Naive thymus-derived CD4-positive, alpha-beta T cell (primary cell): Measurements from ENCODE around the gene PEX14. TPM values are rescaled to one million over a fixed set of nuclear protein-coding genes. Genes with fewer than 3 reads are reported as not detected.

Experiments
- ATAC-seq: fragments of 150-1000 bp; cut with Tn5 transposase; 2 replicates; pipeline ENCODE4 v1.10.0; 2021; ENCODE audit warnings: mild to moderate bottlenecking, moderate library complexity
- CTCF ChIA-PET: fragments of 350-600 bp; sonication (Branson Sonifier 250); formaldehyde crosslinking; loops from one replicate; lab custom pipeline; 2021; ENCODE audit warnings: antibody characterized with exemption; lab: Charles Lee
- POLR2A ChIA-PET: fragments of 350-600 bp; sonication (Branson Sonifier 250); formaldehyde crosslinking; loops from one replicate; lab custom pipeline; 2021; ENCODE audit warnings: antibody characterized with exemption, inconsistent platforms; lab: Charles Lee
- DNase-seq, 9 donors: peaks; one replicate each; pipeline versions ENCODE4 v3.0.0 to v3.0.0-alpha.2; 2020 to 2022; ENCODE audit warnings: mixed read lengths in 1 of 9
- H3K27ac ChIP-seq: one replicate; pipeline ENCODE4 v1.7.0; 2013; ENCODE audit warnings: mild to moderate bottlenecking, low read depth, low read length, moderate library complexity
- H3K27me3 ChIP-seq, 2 donors: one replicate each; pipeline ENCODE4 v1.7.0; 2013; ENCODE audit warnings: low read length in 2 of 2, mild to moderate bottlenecking in 2 of 2, moderate library complexity in 2 of 2; ENCODE audit not compliant: control insufficient read depth in 2 of 2, insufficient read depth in 2 of 2
- H3K36me3 ChIP-seq, 3 experiments: 1 replicate in 2 of 3; 2 replicates in 1 of 3; pipeline ENCODE4 v1.7.0; 2013; ENCODE audit warnings: low read length in 3 of 3, mild to moderate bottlenecking in 3 of 3, moderate library complexity in 1 of 3; ENCODE audit not compliant: insufficient read depth in 3 of 3, control insufficient read depth in 2 of 3
- H3K4me1 ChIP-seq, 2 donors: one replicate each; pipeline ENCODE4 v1.7.0; 2013; ENCODE audit warnings: low read length in 2 of 2, mild to moderate bottlenecking in 2 of 2, moderate library complexity in 1 of 2; ENCODE audit not compliant: control insufficient read depth in 2 of 2, insufficient read depth in 2 of 2
- H3K4me3 ChIP-seq: 2 replicates; pipeline ENCODE4 v1.7.0; 2013; ENCODE audit warnings: mild to moderate bottlenecking, low read length
- H3K9me3 ChIP-seq, 3 experiments: 1 replicate in 2 of 3; 2 replicates in 1 of 3; pipeline ENCODE4 v1.7.0; 2013; ENCODE audit warnings: low read length in 3 of 3; ENCODE audit not compliant: control insufficient read depth in 2 of 3
- H3K27ac Mint-ChIP-seq, 9 donors: one replicate each; pipeline ENCODE4 v1.8.0; 2020 to 2022; ENCODE audit warnings: mixed read lengths in 9 of 9, mild to moderate bottlenecking in 8 of 9, moderate library complexity in 5 of 9, inconsistent platforms in 2 of 9
- H3K27me3 Mint-ChIP-seq, 5 donors: one replicate each; pipeline ENCODE4 v1.8.0; 2021 to 2022; ENCODE audit warnings: mixed read lengths in 5 of 5, mild to moderate bottlenecking in 1 of 5
- H3K36me3 Mint-ChIP-seq, 5 donors: one replicate each; pipeline ENCODE4 v1.8.0; 2020 to 2022; ENCODE audit warnings: mixed read lengths in 5 of 5, mild to moderate bottlenecking in 3 of 5, inconsistent platforms in 1 of 5
- H3K4me1 Mint-ChIP-seq, 7 donors: one replicate each; pipeline ENCODE4 v1.8.0; 2020 to 2022; ENCODE audit warnings: mixed read lengths in 7 of 7, mild to moderate bottlenecking in 3 of 7, inconsistent platforms in 1 of 7
- H3K4me3 Mint-ChIP-seq, 10 donors: one replicate each; pipeline ENCODE4 v1.8.0; 2020 to 2022; ENCODE audit warnings: mild to moderate bottlenecking in 10 of 10, mixed read lengths in 10 of 10, moderate library complexity in 6 of 10, inconsistent platforms in 2 of 10
- H3K9me3 Mint-ChIP-seq, 11 donors: one replicate each; pipeline ENCODE4 v1.8.0; 2020 to 2022; ENCODE audit warnings: mixed read lengths in 11 of 11, mild to moderate bottlenecking in 4 of 11, inconsistent platforms in 1 of 11, moderate library complexity in 1 of 11
- intact Hi-C, 2 donors: fragments of 100-400 bp; cut with micrococcal nuclease; formaldehyde crosslinking; loops; one replicate each; pipeline ENCODE4 v1.15.1; 2023
- polyA plus RNA-seq, 2 donors: library from polyadenylated mRNA; unstranded; fragments of 300-500 nt; fragmentation: Illumina TruSeq; gene quantifications; one replicate each; pipeline ENCODE4 v1.2.3, GENCODE V29; 2021
- total RNA-seq, 6 experiments: library from RNA in 5 of 6; stranded (reverse) in 5 of 6; gene quantifications; 1 replicate in 5 of 6; 2 replicates in 1 of 6; pipeline ENCODE4 v1.2.3 and lab custom pipeline; 2021 to 2026

Gene PEX14
- total and polyA plus RNA-seq, 7 experiments from 2014 or later, result 3.6 to 27.8 (median 21.3) TPM

DNA sequence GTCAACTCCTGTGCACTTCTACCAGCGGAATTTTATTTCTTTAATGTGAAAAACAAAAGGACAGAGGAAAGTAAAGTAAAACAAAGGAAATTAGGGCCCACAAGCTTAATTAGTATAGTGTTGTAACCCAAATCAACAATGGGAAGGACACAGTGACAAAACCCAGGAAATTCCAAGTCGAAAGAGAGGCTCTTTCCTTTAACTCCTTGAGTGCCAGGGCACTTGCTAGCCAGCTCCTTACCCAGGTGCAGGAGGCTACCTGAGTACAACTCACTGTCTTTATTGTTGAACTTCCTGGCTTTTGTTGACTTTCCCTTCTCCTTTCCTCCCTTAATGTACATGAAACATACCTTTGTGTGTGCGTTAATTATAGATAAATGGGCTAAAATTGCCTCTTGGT is 55.0 kb downstream of the PEX14 start:
- ChIA-PET POLR2A (no interaction called here), CTCF (no interaction called here)
- Mint-ChIP-seq H3K9me3 (no peaks in the 10 kb centered on the region), H3K36me3 (peaks cover 0 to 10% (median 5%) of the 10 kb centered on the region in 5 donors), H3K27ac (no peak overlapping the region), H3K27me3 (no peaks in the 10 kb centered on the region), H3K4me3 (no peak overlapping the region), H3K4me1 (peaks cover 7 to 46% (median 40%) of the 10 kb centered on the region in 7 donors)
- DNase-seq (no peak), ATAC-seq (no peak)
- no peak overlapping the region for H3K27ac ChIP-seq
- H3K4me3 ChIP-seq, result no peak overlapping the region
- no peaks in the 10 kb centered on the region for H3K36me3 ChIP-seq
- H3K4me1 ChIP-seq, result peaks cover 0 to 3% of the 10 kb centered on the region in 2 donors
- H3K9me3 ChIP-seq, result no peaks in the 10 kb centered on the region
- intact Hi-C loops, result no loop called here
- no peaks in the 10 kb centered on the region for H3K27me3 ChIP-seq

DNA sequence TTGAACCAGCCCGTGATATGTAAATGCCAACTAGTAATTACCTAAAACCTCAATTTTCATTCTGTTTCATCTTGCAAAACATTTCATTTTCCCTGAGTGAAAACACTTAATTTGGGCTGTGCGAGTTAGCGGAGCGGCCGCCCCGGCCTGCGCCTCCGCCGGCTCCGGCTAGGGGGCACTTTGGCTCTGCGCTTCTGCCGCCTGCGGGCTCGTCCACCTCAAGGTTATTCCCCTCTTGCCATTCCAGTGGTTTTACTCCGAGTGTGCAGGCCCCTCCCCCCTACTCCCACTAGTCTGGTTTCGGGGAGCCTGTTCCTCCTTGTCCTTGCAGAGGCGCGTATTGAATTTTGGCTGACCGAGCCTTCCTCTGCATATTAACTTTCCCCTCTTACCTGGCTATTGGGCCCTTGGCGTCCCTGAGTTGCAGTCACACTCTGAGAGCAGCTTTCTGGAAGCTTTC is 55.6 kb downstream of the PEX14 start:
- ATAC-seq (no peak), DNase-seq (no peak)
- ChIA-PET POLR2A (no interaction called here), CTCF (no interaction called here)
- Histone ChIP-seq H3K4me1 (no peaks in the 10 kb centered on the region), H3K27ac (no peak overlapping the region), H3K27me3 (no peaks in the 10 kb centered on the region), H3K36me3 (no peaks in the 10 kb centered on the region), H3K9me3 (no peaks in the 10 kb centered on the region), H3K4me3 (no peak overlapping the region)
- Mint-ChIP-seq H3K4me3 (peak overlapping the region in 1 of 10 donors; percentile 24), H3K27me3 (no peaks in the 10 kb centered on the region), H3K27ac (peak overlapping the region in 1 of 9 donors; percentile 2), H3K9me3 (no peaks in the 10 kb centered on the region), H3K4me1 (peaks cover 4 to 46% (median 36%) of the 10 kb centered on the region in 7 donors), H3K36me3 (peaks cover 0 to 10% (median 5%) of the 10 kb centered on the region in 5 donors)
- intact Hi-C loops, result no loop called here

DNA sequence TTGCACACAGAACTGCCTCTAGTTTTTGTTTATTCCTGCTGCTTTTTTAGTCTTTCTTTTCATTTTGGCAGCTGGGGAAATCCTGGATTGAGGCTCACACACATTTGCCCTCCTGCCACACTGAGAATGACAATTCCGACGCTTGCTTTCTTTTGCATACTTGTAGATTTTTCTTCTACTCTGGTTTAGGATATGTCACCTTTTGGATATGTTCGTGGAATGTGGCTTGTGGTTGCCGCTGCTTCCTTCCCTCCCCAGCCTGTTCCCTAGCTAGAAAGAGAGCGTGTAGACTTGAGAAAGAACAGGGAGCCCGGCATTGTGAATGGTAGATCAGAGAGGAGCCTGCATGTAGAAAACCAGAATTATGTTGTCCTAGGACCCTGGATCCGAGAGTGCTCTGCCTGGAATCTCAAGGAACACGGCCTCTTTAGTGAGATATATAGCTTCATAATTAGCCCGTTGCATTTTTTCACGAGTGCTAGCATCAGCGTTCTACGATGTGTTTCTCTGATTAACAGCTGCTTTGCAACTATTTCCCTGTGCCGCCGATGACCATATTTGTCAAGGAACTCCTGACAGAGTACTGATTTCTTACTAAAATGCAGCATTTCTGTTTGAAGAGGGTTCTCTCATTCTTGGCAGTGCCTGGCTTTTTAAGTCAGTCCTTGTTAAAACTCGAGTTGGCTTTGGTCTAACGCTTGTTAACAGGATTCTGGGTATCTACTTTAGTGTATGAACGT is 56.2 kb downstream of the PEX14 start:
- peak overlapping the region in 1 of 9 donors; percentile 2 for H3K27ac Mint-ChIP-seq
- ATAC-seq, result no peak
- peak overlapping the region in 1 of 10 donors; percentile 24 for H3K4me3 Mint-ChIP-seq

DNA sequence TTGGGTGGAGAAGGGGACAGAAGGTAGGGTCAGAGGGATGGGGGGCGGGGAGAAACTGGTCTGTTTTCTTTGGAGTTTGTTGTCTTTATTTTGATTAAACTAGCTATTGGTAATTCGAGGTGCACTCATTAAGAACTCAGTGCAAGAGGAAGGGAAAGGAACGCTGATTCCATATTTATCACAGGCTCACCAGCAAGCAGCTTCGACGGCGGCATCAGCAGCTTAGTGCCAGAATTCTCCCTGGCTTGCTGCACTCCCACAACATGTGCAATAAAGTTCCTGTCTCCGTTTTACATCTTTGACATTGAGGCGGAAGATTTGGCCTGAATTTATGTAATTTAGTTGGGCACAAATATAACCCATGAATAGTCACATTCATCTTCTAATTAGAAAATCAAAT is 57.6 kb downstream of the PEX14 start:
- CTCF ChIA-PET, result no interaction called here
- intact Hi-C loops, result no loop called here

More for the DNA sequence above, 56.2 kb downstream of the PEX14 start:
- Histone ChIP-seq H3K27me3 (no peaks in the 10 kb centered on the region), H3K4me3 (no peak overlapping the region), H3K4me1 (no peaks in the 10 kb centered on the region), H3K9me3 (no peaks in the 10 kb centered on the region), H3K27ac (no peak overlapping the region), H3K36me3 (no peaks in the 10 kb centered on the region)
- Mint-ChIP-seq H3K4me1 (peaks cover 4 to 51% (median 35%) of the 10 kb centered on the region in 7 donors), H3K9me3 (no peaks in the 10 kb centered on the region), H3K36me3 (peaks cover 3 to 16% (median 6%) of the 10 kb centered on the region in 5 donors), H3K27me3 (no peaks in the 10 kb centered on the region)
- POLR2A ChIA-PET, result no interaction called here
- CTCF ChIA-PET, result no interaction called here
- no peak for DNase-seq
- intact Hi-C loops, result no loop called here

DNA sequence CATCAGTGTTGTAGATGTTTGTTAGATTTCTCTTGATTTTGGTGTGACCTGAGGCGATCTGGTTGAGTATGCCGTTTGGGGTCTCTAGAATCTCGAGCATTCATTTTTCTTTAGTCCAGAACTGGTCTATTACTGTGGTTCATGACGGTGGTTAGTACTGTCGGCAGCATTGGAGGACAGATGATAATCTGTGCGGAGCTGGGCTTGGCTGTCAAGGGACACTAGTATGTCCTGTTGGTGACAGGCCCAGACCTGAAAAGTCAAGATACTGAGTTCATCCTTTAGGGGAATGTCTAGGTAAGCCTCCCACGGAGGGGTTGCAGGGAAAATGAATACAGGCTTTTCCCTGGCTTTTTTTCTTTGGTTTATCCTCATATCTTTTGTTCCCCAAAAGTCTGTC is 59.8 kb downstream of the PEX14 start:
- POLR2A ChIA-PET, result no interaction called here
- Mint-ChIP-seq H3K4me1 (peaks cover 5 to 48% (median 20%) of the 10 kb centered on the region in 7 donors), H3K4me3 (no peak overlapping the region), H3K36me3 (peaks cover 4 to 24% (median 19%) of the 10 kb centered on the region in 5 donors), H3K27me3 (no peaks in the 10 kb centered on the region), H3K9me3 (no peaks in the 10 kb centered on the region), H3K27ac (peak overlapping the region in 3 of 9 donors; percentile 10 to 59 (median 22))
- H3K36me3 ChIP-seq, result peaks cover 0 to 26% (median 0%) of the 10 kb centered on the region in 3 experiments
- no peak overlapping the region for H3K27ac ChIP-seq
- CTCF ChIA-PET, result no interaction called here
- ATAC-seq (no peak), DNase-seq (no peak)
- H3K4me1 ChIP-seq, result no peaks in the 10 kb centered on the region
- H3K9me3 ChIP-seq, result no peaks in the 10 kb centered on the region
- no peaks in the 10 kb centered on the region for H3K27me3 ChIP-seq
- intact Hi-C loops, result no loop called here
- no peak overlapping the region for H3K4me3 ChIP-seq

More for the DNA sequence above, 57.6 kb downstream of the PEX14 start:
- Mint-ChIP-seq H3K9me3 (no peaks in the 10 kb centered on the region), H3K36me3 (peaks cover 5 to 22% (median 13%) of the 10 kb centered on the region in 5 donors), H3K4me3 (no peak overlapping the region), H3K27me3 (no peaks in the 10 kb centered on the region), H3K4me1 (peaks cover 4 to 51% (median 35%) of the 10 kb centered on the region in 7 donors), H3K27ac (no peak overlapping the region)
- H3K27ac ChIP-seq, result no peak overlapping the region
- POLR2A ChIA-PET, result no interaction called here
- no peaks in the 10 kb centered on the region for H3K4me1 ChIP-seq
- H3K27me3 ChIP-seq, result no peaks in the 10 kb centered on the region
- H3K36me3 ChIP-seq, result peaks cover 0 to 13% (median 0%) of the 10 kb centered on the region in 3 experiments
- ATAC-seq (no peak), DNase-seq (no peak)
- H3K4me3 ChIP-seq, result no peak overlapping the region
- H3K9me3 ChIP-seq, result no peaks in the 10 kb centered on the region

DNA sequence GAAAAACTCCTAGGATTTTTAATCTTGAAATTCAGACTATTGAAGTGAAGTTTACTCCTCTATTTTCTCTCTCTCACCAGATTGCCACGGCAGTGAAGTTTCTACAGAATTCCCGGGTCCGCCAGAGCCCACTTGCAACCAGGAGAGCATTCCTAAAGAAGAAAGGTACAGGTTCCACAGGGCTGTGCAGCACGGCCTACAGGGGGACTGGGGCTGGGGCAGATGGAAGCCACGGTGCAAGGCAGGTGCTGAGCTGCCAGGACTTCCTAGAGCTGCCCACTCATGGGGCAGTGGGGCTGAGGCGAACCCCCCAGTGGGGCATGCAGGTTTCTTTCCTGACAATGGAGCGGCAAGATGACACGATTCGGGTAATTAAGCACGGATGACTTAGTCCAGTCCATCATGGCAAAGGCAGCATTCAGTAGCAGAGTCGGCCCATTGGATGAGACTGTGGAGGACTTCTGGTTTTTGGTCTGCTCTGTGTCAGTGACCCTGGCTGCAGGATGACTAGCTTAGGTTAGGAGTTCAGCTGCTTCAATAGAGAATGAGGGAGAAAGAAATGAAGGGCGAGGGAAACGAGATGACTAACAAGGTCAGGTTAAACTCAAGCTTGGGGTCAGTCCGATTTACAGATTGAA is 61.5 kb downstream of the PEX14 start:
- ChIA-PET POLR2A (no interaction called here), CTCF (no interaction called here)
- no peak overlapping the region for H3K27ac Mint-ChIP-seq

More for the DNA sequence above, 61.5 kb downstream of the PEX14 start:
- H3K27me3 Mint-ChIP-seq, result no peaks in the 10 kb centered on the region
- H3K4me3 Mint-ChIP-seq, result no peak overlapping the region
- H3K27ac ChIP-seq, result no peak overlapping the region
- H3K27me3 ChIP-seq, result no peaks in the 10 kb centered on the region
- H3K4me1 Mint-ChIP-seq, result peaks cover 7 to 42% (median 12%) of the 10 kb centered on the region in 7 donors
- H3K4me3 ChIP-seq, result no peak overlapping the region
- peaks cover 2 to 31% (median 25%) of the 10 kb centered on the region in 5 donors for H3K36me3 Mint-ChIP-seq
- H3K4me1 ChIP-seq, result no peaks in the 10 kb centered on the region
- H3K36me3 ChIP-seq, result peaks cover 0 to 36% (median 0%) of the 10 kb centered on the region in 3 experiments
- no peaks in the 10 kb centered on the region for H3K9me3 ChIP-seq
- ATAC-seq, result no peak
- H3K9me3 Mint-ChIP-seq, result no peaks in the 10 kb centered on the region
- intact Hi-C loops, result no loop called here
- no peak for DNase-seq
